GM19452 (cell line): ENCODE measurements around the gene ZFC3H1.
A peak's percentile ranks its signal among the peaks of the same experiment; 100 is the strongest.
"Not testable (repeated sequence)": the region's sequence is repeated elsewhere in the genome, so short reads cannot be mapped to it uniquely, and the experiment has no call there.

ENCODE experiments used
- ATAC-seq: cut with Tn5 transposase; IDR thresholded peaks from one replicate; pipeline ENCODE4 v1.9.1; 2021; ENCODE audit not compliant: unreplicated experiment

ZFC3H1 gene

GRCh38 chr12:71663561-71664410, at the start of gene ZFC3H1, which contains the start of gene THAP2:
ZFC3H1 (minus strand) TSS chr12:71663848; CDS start chr12:71663610, 238 bp downstream.
THAP2 (plus strand) TSS chr12:71664301; CDS start chr12:71664510, 209 bp downstream.
- ATAC-seq = peak; percentile 96

- no peak for ATAC-seq
Measured at GRCh38 chr12:71710276-71711125, 46.9 kb upstream of the ZFC3H1 start.

DNA sequence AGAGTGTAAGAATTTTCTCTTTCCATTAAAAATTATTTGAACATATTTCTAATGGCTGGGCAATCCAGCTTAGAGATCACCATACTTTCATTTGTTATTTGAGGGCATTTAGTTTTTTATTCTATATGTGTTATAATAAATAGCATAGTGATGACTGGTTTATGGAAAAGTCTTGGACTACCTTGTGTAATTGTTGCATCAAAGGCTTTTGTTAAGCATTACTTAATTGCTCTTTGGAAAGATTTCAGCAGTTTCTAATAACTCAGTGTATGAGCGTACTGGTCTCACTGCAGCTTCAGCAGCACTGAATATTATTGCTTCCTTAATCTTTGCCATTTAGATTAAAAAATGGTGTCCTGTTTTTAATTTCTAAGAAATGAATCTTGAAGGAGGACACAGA, 45.0 kb upstream of the ZFC3H1 start:
- ATAC-seq = no peak

GRCh38 chr12:71704920-71705319, 41.3 kb upstream of the ZFC3H1 start:
- ATAC-seq = no peak

- no peak for ATAC-seq
Measured at GRCh38 chr12:71703206-71703605, 39.6 kb upstream of the ZFC3H1 start.

- no peak for ATAC-seq
Measured at GRCh38 chr12:71702590-71702989, 38.9 kb upstream of the ZFC3H1 start.

DNA sequence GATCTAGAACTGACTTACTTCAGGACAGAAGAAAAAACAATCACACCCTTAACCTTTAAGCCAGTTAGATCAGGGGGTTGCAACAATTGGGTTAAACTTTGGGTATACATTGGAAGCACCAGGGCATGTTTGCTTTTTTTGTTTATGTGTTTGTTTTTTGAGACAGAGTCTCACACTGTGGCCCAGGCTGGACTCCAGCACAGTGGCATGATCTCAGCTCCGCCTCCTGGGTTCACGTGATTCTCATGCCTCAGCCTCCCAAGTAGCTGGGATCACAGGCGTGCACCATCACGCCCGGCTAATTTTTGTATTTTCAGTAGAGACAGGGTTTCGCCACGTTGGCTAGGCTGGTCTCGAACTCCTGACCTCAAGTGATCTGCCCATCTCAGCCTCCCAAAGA, 38.5 kb upstream of the ZFC3H1 start:
- ATAC-seq = not testable (repeated sequence)

DNA sequence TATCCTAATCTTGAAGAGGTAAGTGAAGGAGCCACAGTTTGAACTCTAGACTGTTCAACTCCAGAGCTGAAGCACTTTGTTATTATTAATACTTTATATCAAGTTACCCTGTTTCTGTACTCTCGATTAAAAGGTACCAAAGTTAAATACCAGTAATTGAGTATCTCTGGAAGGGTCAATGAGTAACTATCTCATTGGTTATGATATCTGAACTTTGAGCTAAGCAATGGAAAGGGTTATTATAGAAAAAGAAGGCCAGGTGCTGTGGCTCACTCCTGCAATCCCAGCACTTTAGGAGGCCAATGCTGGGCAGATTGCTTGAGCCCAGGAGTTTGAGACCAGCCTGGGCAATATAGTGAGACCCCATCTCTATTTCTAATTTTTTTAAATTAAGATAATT, 32.1 kb upstream of the ZFC3H1 start:
- ATAC-seq = no peak

DNA sequence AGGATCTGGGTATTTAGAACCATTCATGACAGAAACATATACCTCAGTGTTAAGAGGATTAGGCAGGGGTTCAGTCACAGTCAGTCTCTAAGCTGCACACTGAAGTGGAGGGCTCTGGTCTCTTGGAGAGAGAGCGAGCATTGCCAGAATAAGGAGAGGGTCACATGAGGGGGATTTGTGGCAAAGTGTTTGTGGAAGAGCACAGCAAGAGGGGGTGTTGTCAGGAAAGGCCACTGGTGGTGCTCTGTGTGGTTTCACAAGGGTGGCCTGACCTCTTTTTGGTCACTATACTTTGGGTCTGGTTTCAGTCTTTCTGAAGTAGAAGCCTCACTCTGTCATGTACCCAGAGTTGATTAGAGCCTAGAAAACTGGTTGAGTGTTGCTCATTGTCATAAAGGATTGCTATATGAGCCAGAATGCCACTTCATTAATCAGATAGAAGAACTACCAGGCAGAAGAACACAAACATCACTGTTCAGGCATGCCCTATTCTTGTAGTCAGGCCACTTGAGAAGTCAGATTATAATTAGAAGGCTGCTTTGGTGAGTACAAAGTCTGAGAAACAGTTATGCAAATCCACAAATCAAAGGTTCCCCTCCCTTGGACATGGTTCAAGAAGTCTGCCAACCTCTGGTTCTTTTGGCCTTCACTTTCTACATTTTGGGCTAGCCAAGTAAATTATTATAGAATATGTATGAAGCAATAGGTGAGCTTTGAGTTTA, 30.6 kb upstream of the ZFC3H1 start:
- peak; percentile 83 for ATAC-seq

DNA sequence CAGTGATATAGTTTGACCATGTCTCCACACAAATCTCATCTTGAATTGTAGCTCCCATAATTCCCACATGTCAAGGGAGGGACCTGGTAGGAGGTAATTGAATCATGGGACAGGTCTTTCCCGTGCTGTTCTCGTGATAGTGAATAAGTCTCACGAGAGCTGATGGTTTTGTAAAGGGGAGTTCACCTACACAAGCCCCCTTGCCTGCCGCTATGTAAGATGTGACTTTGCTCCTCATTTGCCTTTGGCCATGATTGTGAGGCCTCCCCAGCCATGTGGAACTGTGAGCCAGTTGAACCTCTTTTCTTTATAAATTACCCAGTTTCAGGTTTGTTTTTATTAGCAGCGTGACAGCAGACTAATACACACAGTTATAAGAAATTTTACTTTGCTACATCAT, 30.0 kb upstream of the ZFC3H1 start:
- ATAC-seq = not testable (repeated sequence)

DNA sequence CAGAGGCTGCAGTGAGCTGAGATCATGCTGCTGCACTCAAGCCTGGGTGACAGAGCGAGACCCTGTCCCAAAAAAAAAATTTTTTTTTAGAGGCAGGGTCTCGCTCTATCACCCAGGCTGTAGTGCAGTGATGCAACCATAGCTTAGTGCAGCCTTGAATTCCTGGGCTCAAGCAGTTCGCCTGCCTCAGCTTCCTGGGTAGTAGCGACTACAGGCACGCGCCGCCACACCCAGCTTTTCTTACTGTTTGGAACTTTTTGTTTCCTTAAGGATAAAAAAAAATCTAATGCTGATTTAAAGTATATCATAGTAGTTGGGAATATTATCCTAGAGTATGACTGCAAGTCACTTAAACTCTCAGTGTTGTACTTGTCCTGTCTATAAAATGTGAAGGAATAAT, 29.5 kb upstream of the ZFC3H1 start:
- ATAC-seq = no peak

- ATAC-seq = no peak
Measured at GRCh38 chr12:71691504-71692129, 28.0 kb upstream of the ZFC3H1 start.

DNA sequence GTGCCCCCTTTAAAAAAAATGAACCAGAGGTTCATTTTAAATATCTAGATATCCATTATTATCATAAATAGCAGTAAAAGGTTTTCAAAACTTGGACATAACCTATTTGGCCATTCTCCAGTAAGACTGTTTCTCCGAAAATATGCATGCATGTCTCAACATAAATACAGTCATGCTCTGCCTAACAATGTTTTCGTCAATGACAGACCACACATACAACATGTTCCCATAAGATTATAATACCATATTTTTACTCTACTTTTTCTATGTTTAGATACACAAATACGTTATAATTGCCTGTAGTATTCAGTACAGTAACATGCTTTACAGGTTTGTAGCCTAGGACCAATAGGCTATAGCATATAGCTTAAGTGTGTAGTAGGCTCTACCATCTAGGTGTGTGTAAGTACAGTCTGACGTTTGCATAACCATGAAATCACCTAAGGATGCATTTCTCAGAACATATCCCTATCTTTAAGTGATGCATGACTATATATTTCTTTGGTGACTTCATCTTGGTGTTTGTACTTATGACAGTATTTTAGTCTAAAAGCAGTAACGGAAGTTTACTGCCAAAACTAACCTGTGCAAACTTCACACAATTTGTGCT, 25.4 kb upstream of the ZFC3H1 start:
- no peak for ATAC-seq

DNA sequence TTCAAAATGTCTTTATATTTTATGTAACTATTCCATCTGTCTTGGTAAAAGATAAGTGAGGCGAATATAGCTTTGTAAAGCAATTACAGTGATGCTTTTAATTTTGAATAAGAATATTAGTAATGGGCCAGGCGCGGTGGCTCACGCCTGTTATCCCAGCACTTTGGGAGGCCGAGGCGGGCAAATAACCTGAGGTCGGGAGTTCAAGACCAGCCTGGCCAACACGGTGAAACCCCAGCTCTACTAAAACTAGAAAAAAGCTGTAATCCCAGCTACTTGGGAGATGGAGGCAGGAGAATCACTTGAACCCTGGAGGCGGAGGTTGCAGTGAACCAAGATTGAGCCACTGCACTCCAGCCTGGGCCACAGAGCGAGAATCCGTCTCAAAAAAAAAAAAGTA, 23.5 kb upstream of the ZFC3H1 start:
- not testable (repeated sequence) for ATAC-seq

- no peak for ATAC-seq
Measured at GRCh38 chr12:71686658-71687025, 23.0 kb upstream of the ZFC3H1 start.

DNA sequence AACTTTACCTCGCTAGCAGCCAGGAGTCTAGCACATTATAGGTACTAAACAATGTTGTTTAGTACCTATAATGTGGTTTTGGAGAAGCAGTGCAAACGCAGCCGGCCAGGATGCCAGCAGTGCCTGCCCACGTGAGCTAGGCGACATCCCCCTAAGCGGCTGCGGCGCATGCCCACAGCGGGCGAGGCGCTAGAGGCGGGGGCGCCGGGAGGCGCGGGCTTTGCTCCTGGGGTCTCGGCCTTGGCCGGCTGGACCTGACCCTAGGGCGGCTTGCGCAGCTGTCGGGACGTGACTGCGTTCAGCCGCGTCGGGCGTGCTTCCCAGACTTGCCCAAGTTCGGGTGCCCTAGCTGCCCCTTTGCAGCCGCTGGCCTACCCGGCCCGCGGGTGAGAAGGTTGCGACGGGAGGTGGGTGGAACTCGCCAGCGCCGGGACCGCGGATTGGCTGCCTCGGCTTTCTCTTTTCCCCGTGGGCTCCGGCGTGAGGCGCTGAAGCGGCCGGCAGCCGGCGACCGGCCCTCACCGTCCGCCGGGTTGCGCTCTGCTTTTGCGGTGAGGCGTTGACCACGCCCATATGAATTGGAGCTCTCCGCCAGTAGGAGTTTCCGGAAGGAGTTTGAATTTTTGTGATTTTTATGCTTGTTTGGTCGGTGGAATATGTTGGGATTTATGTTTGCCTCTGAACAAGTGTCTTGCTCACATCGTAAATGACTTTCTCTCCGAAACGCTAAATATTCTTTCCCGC, 22.4 kb upstream of the ZFC3H1 start, which contains the start of gene TMEM19:
Gene TMEM19, plus strand, starts transcription at position 169 of the 744 bp plus-strand sequence. CDS start 599 bp downstream, outside the sequence.
- peak; percentile 88 for ATAC-seq

GRCh38 chr12:71685312-71685906, 21.8 kb upstream of the ZFC3H1 start:
- ATAC-seq = no peak

- ATAC-seq = no peak
Measured at GRCh38 chr12:71684081-71684480, 20.4 kb upstream of the ZFC3H1 start.

DNA sequence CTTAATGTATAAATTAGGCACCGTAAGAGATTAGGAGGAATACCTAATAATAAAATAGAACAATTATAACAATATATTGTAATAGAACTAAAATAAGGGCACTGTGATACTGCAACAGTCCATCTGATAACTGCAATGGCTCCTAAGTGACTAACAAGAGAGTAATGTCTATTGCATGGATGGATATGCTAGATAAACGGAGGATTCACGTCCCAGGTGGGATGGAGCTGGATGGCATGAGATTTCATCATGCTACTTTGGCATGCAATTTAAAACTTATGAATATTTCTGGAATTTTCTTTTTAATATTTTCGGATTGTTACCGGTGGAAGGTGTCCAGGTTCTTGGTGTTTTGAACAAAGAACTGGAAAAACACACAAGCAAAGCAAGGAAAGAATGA, 20.0 kb upstream of the ZFC3H1 start:
- ATAC-seq = no peak
